GM12878 (cell line): ENCODE results near the gene PEMT. TPM values are rescaled to one million over a fixed set of nuclear protein-coding genes. Genes with fewer than 3 reads are reported as not detected.

Experiments
- ATAC-seq: fragments of 200-7000 bp; cut with Tn5 transposase; 3 replicates; pipeline ENCODE4 v1.9.1; 2020; ENCODE audit warnings: mild to moderate bottlenecking, moderate library complexity
- BruUV-seq: library from RNA; stranded (reverse); fragments of 400-500 nt; replicated peaks from 2 replicates; lab custom pipeline; 2021; lab: Mats Ljungman, UMichigan
- CTCF ChIA-PET: fragments of 300-600 bp; sonication (Branson Sonifier 250); formaldehyde crosslinking; extraction: SDS; loops from one replicate; lab custom pipeline; 2021; ENCODE audit warnings: inconsistent platforms; lab: Yijun Ruan, JAX
- POLR2A ChIA-PET: fragments of 350-600 bp; formaldehyde crosslinking; extraction: SDS; loops from one replicate; lab custom pipeline; 2021; ENCODE audit warnings: inconsistent platforms; lab: Charles Lee
- RAD21 ChIA-PET: fragments of 300-600 bp; sonication (Branson Sonifier 250); formaldehyde crosslinking; loops from one replicate; lab custom pipeline; 2023; ENCODE audit warnings: antibody characterized with exemption; ENCODE audit not compliant: unreplicated experiment; lab: Charles Lee
- SMC1A ChIA-PET: fragments of 300-600 bp; sonication (Branson Sonifier 250); formaldehyde crosslinking; loops from one replicate; lab custom pipeline; 2023; ENCODE audit not compliant: unreplicated experiment, uncharacterized antibody; lab: Charles Lee
- DNase-seq: peaks from one replicate; pipeline ENCODE4 v3.0.0-alpha.2; 2011; ENCODE audit warnings: low read depth, low spot score
- FAIRE-seq: peaks from 3 replicates; lab custom pipeline; 2011; peaks lifted over from hg19 to GRCh38; lab: Jason Lieb, UNC
- H2AFZ ChIP-seq: 2 replicates; pipeline ENCODE4 v1.6.0; 2011; ENCODE audit warnings: low read depth, low read length, control low read depth; ENCODE audit not compliant: control insufficient read depth
- H3K27ac ChIP-seq: 2 replicates; pipeline ENCODE4 v1.5.1; 2011; ENCODE audit warnings: control low read depth; ENCODE audit not compliant: control insufficient read depth, insufficient read depth
- H3K27me3 ChIP-seq, 2 experiments: replicated peaks in 1 of 2; 2 replicates each; pipeline versions ENCODE4 v1.6.0 to v1.6.1; 2011; ENCODE audit warnings: low read length in 1 of 2; ENCODE audit not compliant: control insufficient read depth in 2 of 2, insufficient read depth in 2 of 2
- H3K36me3 ChIP-seq, 2 experiments: 2 replicates each; pipeline ENCODE4 v1.5.1; 2011; ENCODE audit warnings: low read length in 1 of 2; ENCODE audit not compliant: control insufficient read depth in 2 of 2, insufficient read depth in 2 of 2
- H3K4me1 ChIP-seq: 2 replicates; pipeline ENCODE4 v1.6.1; 2011; ENCODE audit warnings: mild to moderate bottlenecking, low read length, moderate library complexity, mixed read lengths; ENCODE audit not compliant: control insufficient read depth, insufficient read depth
- H3K4me2 ChIP-seq: 2 replicates; pipeline ENCODE4 v1.6.0; 2011; ENCODE audit warnings: control low read depth; ENCODE audit not compliant: control insufficient read depth, insufficient read depth
- H3K4me3 ChIP-seq: fragments of 200-600 bp; sonication (generic); 2 replicates; pipeline ENCODE4 v1.5.1; 2016
- H3K79me2 ChIP-seq: 2 replicates; pipeline ENCODE4 v1.6.0; 2011; ENCODE audit warnings: low read length; ENCODE audit not compliant: control insufficient read depth, insufficient read depth
- H3K9ac ChIP-seq: 2 replicates; pipeline ENCODE4 v1.8.0; 2011; ENCODE audit warnings: low read length, control low read depth, mixed read lengths; ENCODE audit not compliant: control insufficient read depth, insufficient read depth
- H3K9me3 ChIP-seq: replicated peaks from 3 replicates; pipeline ENCODE4 v1.5.1; 2011; ENCODE audit warnings: mild to moderate bottlenecking, low read length; ENCODE audit not compliant: control insufficient read depth, insufficient read depth
- H4K20me1 ChIP-seq: 2 replicates; pipeline ENCODE4 v1.6.0; 2011; ENCODE audit not compliant: control insufficient read depth, insufficient read depth
- BACH1 ChIP-seq: fragments of 450-650 bp; IDR thresholded peaks from 2 replicates; pipeline ENCODE4 v1.6.1; 2017; ENCODE audit warnings: mild to moderate bottlenecking, borderline replicate concordance
- CHD2 ChIP-seq: IDR thresholded peaks from 2 replicates; pipeline ENCODE4 v1.6.1; 2011; ENCODE audit warnings: low read depth, low read length, improper control_type of control experiment, borderline replicate concordance
- SMC3 ChIP-seq: IDR thresholded peaks from 2 replicates; pipeline ENCODE4 v1.6.1; 2011; ENCODE audit warnings: low read length, improper control_type of control experiment, borderline replicate concordance
- STAT3 ChIP-seq: IDR thresholded peaks from 2 replicates; pipeline ENCODE4 v1.6.1; 2011; ENCODE audit warnings: low read depth, low read length, improper control_type of control experiment
- YBX1 ChIP-seq: fragments of 450-650 bp; IDR thresholded peaks from 2 replicates; pipeline ENCODE4 v1.6.1; 2016; ENCODE audit warnings: antibody characterized with exemption
- ZNF24 ChIP-seq: fragments of 450-650 bp; IDR thresholded peaks from 2 replicates; pipeline ENCODE4 v1.6.1; 2017; ENCODE audit warnings: antibody characterized with exemption, mild to moderate bottlenecking
- ZNF384 ChIP-seq: IDR thresholded peaks from 2 replicates; pipeline ENCODE4 v1.6.1; 2012; ENCODE audit warnings: low read depth, mild to moderate bottlenecking, low read length, improper control_type of control experiment, borderline replicate concordance
- WGBS: methylation state at CpG from one replicate; pipeline ENCODE4 v1.1.6; 2016; ENCODE audit warnings: low lambda C conversion rate; ENCODE audit not compliant: insufficient replicate concordance, insufficient coverage; ENCODE audit errors: missing lambda C conversion rate; 5-methylcytosine and 5-hydroxymethylcytosine counted together
- in situ Hi-C: fragments of 300-500 bp; cut with MboI; formaldehyde crosslinking; loops from 9 replicates; pipeline ENCODE4 v1.14.3; 2018; ENCODE audit warnings: mixed read lengths
- intact Hi-C: fragments of 100-400 bp; cut with micrococcal nuclease; formaldehyde crosslinking; loops from one replicate; pipeline ENCODE4 v1.14.2; 2022; ENCODE audit not compliant: unreplicated experiment
- polyA plus RNA-seq, 11 experiments: library from polyadenylated mRNA; depleted of rRNA in 4 of 11; unstranded in 6 of 11; stranded (reverse) in 5 of 11; fragments of >200 nt; fragmentation: Nextera tagmentation in 4 of 11; fragmentation: Illumina TruSeq in 1 of 11; extraction: Ambion mirVana in 4 of 11; extraction: Trizol in 1 of 11; gene quantifications; 1 replicate in 1 of 11; 2 replicates in 10 of 11; pipeline versions ENCODE4 v1.2.1 to v1.2.3, GENCODE V29; 2011 to 2016; ENCODE audit warnings: inconsistent platforms in 2 of 11, missing spikeins in 2 of 11, low read depth in 1 of 11
- total RNA-seq, 4 experiments: library from RNA; depleted of rRNA in 3 of 4; stranded (reverse); fragments of >200 nt in 3 of 4; fragmentation: Illumina TruSeq in 1 of 4; extraction: Trizol in 1 of 4; gene quantifications; 2 replicates each; pipeline versions ENCODE4 v1.2.1 to v1.2.3, GENCODE V29; 2013 to 2021
- TF ChIP-seq, protein P1 (sequence below): IDR thresholded peaks from 2 replicates; pipeline ENCODE4 v1.6.1; 2012; ENCODE audit warnings: low read depth, low read length, improper control_type of control experiment
- TF ChIP-seq, protein P2 (sequence below): IDR thresholded peaks from 2 replicates; pipeline ENCODE4 v1.6.1; 2011; ENCODE audit warnings: mild to moderate bottlenecking, low read depth, low read length, moderate library complexity; ENCODE audit not compliant: insufficient replicate concordance
- TF ChIP-seq, protein P3 (sequence below): fragments of 450-650 bp; IDR thresholded peaks from 2 replicates; pipeline ENCODE4 v1.6.1; 2017; ENCODE audit warnings: mild to moderate bottlenecking, moderate library complexity

PEMT gene
- total and polyA plus RNA-seq, 10 of the 15 experiments (the other 5 are each of a cell fraction or from before 2014, with no cell fraction given), result 2.8 to 44.7 (median 25.4) TPM

DNA sequence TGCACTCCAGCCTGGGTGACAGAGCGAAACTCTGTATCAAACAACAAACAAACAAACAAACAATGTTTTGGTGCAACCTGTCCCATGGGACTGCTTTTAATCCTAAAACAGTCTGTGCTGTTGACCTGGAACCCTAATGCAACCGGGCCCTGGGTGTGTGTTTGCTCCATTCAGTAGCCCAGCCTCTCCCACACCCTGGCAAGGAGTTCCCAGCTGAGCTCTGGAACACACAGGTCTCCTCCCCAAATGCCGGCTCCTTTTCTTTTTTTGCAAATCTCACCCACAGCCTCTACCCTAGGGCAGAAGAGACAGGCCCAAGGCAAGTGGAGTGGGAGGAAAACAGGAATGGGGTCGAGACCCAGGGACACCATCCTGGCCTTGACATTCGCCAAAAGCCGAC, 65.6 kb downstream of the PEMT start:
- Histone ChIP-seq H3K27ac (no peak overlapping the region), H3K9me3 (no peaks in the 10 kb centered on the region), H3K4me3 (no peak overlapping the region), H3K79me2 (no peaks in the 10 kb centered on the region), H3K4me1 (no peaks in the 10 kb centered on the region), H2AFZ (no peak overlapping the region), H3K36me3 (no peaks in the 10 kb centered on the region), H3K9ac (no peak overlapping the region), H4K20me1 (no peaks in the 10 kb centered on the region), H3K4me2 (no peak overlapping the region), H3K27me3 (no peaks in the 10 kb centered on the region)
- intact Hi-C loops (no loop called here), in situ Hi-C loops (no loop called here)
- POLR2A ChIA-PET, result no interaction called here
- RAD21 ChIA-PET, result no interaction called here
- TF ChIP-seq STAT3 (no peak), ZNF384 (no peak), SMC3 (no peak), CHD2 (no peak), BACH1 (no peak), YBX1 (no peak), ZNF24 (no peak)
- TF ChIP-seq, protein P1, sequence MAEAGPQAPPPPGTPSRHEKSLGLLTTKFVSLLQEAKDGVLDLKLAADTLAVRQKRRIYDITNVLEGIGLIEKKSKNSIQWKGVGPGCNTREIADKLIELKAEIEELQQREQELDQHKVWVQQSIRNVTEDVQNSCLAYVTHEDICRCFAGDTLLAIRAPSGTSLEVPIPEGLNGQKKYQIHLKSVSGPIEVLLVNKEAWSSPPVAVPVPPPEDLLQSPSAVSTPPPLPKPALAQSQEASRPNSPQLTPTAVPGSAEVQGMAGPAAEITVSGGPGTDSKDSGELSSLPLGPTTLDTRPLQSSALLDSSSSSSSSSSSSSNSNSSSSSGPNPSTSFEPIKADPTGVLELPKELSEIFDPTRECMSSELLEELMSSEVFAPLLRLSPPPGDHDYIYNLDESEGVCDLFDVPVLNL, result no peak
- TF ChIP-seq, protein P2, sequence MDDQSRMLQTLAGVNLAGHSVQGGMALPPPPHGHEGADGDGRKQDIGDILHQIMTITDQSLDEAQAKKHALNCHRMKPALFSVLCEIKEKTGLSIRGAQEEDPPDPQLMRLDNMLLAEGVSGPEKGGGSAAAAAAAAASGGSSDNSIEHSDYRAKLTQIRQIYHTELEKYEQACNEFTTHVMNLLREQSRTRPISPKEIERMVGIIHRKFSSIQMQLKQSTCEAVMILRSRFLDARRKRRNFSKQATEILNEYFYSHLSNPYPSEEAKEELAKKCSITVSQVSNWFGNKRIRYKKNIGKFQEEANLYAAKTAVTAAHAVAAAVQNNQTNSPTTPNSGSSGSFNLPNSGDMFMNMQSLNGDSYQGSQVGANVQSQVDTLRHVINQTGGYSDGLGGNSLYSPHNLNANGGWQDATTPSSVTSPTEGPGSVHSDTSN, result no peak
- TF ChIP-seq, protein P3, sequence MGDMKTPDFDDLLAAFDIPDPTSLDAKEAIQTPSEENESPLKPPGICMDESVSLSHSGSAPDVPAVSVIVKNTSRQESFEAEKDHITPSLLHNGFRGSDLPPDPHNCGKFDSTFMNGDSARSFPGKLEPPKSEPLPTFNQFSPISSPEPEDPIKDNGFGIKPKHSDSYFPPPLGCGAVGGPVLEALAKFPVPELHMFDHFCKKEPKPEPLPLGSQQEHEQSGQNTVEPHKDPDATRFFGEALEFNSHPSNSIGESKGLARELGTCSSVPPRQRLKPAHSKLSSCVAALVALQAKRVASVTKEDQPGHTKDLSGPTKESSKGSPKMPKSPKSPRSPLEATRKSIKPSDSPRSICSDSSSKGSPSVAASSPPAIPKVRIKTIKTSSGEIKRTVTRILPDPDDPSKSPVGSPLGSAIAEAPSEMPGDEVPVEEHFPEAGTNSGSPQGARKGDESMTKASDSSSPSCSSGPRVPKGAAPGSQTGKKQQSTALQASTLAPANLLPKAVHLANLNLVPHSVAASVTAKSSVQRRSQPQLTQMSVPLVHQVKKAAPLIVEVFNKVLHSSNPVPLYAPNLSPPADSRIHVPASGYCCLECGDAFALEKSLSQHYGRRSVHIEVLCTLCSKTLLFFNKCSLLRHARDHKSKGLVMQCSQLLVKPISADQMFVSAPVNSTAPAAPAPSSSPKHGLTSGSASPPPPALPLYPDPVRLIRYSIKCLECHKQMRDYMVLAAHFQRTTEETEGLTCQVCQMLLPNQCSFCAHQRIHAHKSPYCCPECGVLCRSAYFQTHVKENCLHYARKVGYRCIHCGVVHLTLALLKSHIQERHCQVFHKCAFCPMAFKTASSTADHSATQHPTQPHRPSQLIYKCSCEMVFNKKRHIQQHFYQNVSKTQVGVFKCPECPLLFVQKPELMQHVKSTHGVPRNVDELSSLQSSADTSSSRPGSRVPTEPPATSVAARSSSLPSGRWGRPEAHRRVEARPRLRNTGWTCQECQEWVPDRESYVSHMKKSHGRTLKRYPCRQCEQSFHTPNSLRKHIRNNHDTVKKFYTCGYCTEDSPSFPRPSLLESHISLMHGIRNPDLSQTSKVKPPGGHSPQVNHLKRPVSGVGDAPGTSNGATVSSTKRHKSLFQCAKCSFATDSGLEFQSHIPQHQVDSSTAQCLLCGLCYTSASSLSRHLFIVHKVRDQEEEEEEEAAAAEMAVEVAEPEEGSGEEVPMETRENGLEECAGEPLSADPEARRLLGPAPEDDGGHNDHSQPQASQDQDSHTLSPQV, result no peak
- WGBS, result 62% methylated on average over 6 of the region's 6 CpGs
- CTCF ChIA-PET, result interaction anchor here (0.6 kb wide), 1 partner anchor 49 kb away, joined by 3 read pairs; no protein-coding TSS in a partner anchor
- no peak for ATAC-seq
- no peak for FAIRE-seq
- SMC1A ChIA-PET, result no interaction called here
- no peak for DNase-seq
- no TSS peak for BruUV-seq
